ENCODE results near the gene GJA1. TPM values are rescaled to one million over a fixed set of nuclear protein-coding genes. Genes with fewer than 3 reads are reported as not detected.

GJA1 gene
- total and polyA plus RNA-seq, 2 of the 8 experiments (the other 6 are each of a cell fraction or from before 2014, with no cell fraction given) = 468 to 795 TPM

GRCh38 chr6:121453191-121453590 is 17.7 kb downstream of the GJA1 start:
- H2BK20ac ChIP-seq (ENCODE audit: low read length) = no peak overlapping the region
- H3K4me2 ChIP-seq (ENCODE audit: insufficient read depth in 1 of 2, low read depth in 2 of 2, low read length in 2 of 2) = no peak overlapping the region
- H3K23me2 ChIP-seq (ENCODE audit: low read depth, low read length) = no peaks in the 10 kb centered on the region
- no peak overlapping the region for H2AFZ ChIP-seq (ENCODE audit: low read length)
- no peak overlapping the region for H4K91ac ChIP-seq (replicated peaks; ENCODE audit: insufficient read length, low read length)
- 89% methylated on average over 5 of the region's 5 CpGs; no CpG with 5 or more reads in 1 of the 2 experiments for whole genome bisulfite sequencing, 2 experiments (ENCODE audit: extremely low coverage in 1 of 2, insufficient coverage in 1 of 2, insufficient read length in 1 of 2, insufficient replicate concordance in 2 of 2, low coverage in 1 of 2, low lambda C conversion rate in 2 of 2, missing lambda C conversion rate in 1 of 2)
- H3K79me2 ChIP-seq (ENCODE audit: control insufficient read depth in 1 of 2, insufficient read depth in 2 of 2, low read length in 2 of 2) = peaks cover 0 to 14% of the 10 kb centered on the region in 2 experiments; a peak in 2 of 4 replicates
- no peaks in the 10 kb centered on the region for H3K9me3 ChIP-seq (ENCODE audit: insufficient read depth in 2 of 2, low read depth in 1 of 2, low read length in 1 of 2)
- H3K27ac ChIP-seq (ENCODE audit: low read depth, low read length) = no peak overlapping the region
- H3K18ac ChIP-seq (ENCODE audit: extremely low read depth, low read length) = no peak overlapping the region
- no peaks in the 10 kb centered on the region for H3K79me1 ChIP-seq (ENCODE audit: low read depth, low read length)
- H2BK12ac ChIP-seq (ENCODE audit: low read depth, low read length) = no peak overlapping the region
- no peak overlapping the region for H4K5ac ChIP-seq (ENCODE audit: insufficient read length, low read depth, low read length)
- H4K8ac ChIP-seq (ENCODE audit: extremely low read depth, insufficient read depth, low read length) = no peak overlapping the region
- FAIRE-seq (no peak), DNase-seq (ENCODE audit: low read depth in 1 of 2, low spot score in 2 of 2) (no peak)
- H3K36me3 ChIP-seq (ENCODE audit: control insufficient read depth in 2 of 4, insufficient read depth in 4 of 4, low read length in 3 of 4) = peaks cover 0 to 20% (median 10%) of the 10 kb centered on the region in 4 experiments; a peak in 3 of 8 replicates
- H2BK5ac ChIP-seq (ENCODE audit: low read depth, low read length) = no peak overlapping the region
- no peaks in the 10 kb centered on the region for H3K27me3 ChIP-seq (replicated peaks in 1 of 4; ENCODE audit: control insufficient read depth in 3 of 4, extremely low read depth in 1 of 4, insufficient read depth in 3 of 4, low read length in 3 of 4)
- H2BK15ac ChIP-seq (ENCODE audit: low read length) = no peak overlapping the region
- ChIA-PET POLR2A (ENCODE audit: partially characterized antibody) (interaction anchor here (1.1 to 3.7 kb wide), 3 partner anchors 9 to 15 kb away, joined by 3 to 18 read pairs (median 9); no protein-coding TSS in a partner anchor), CTCF (ENCODE audit: partially characterized antibody) (interaction anchor here (0.6 to 0.7 kb wide), 2 partner anchors 10 to 371 kb away, joined by 3 to 5 read pairs; no protein-coding TSS in a partner anchor)
- H3K4me3 ChIP-seq (ENCODE audit: extremely low read depth in 1 of 4, insufficient read depth in 2 of 4, low read depth in 3 of 4, low read length in 4 of 4) = no peak overlapping the region
- peaks cover 0 to 7% of the 10 kb centered on the region in 2 experiments for H4K20me1 ChIP-seq (replicated peaks in 1 of 2; ENCODE audit: control insufficient read depth in 1 of 2, insufficient read depth in 2 of 2, low read length in 2 of 2)
- no peaks in the 10 kb centered on the region for H3K4me1 ChIP-seq (replicated peaks in 1 of 4; ENCODE audit: control insufficient read depth in 3 of 4, insufficient read depth in 4 of 4, low read length in 3 of 4)
- no peak overlapping the region for H2AK5ac ChIP-seq (ENCODE audit: low read depth, low read length)
- no peak overlapping the region for H3K14ac ChIP-seq (ENCODE audit: insufficient read length)
- H2BK120ac ChIP-seq (replicated peaks; ENCODE audit: low read depth, low read length) = no peak overlapping the region
- no peak overlapping the region for H3K4ac ChIP-seq (replicated peaks; ENCODE audit: insufficient read length, low read depth, low read length)
- no peak overlapping the region for H3K56ac ChIP-seq (replicated peaks; ENCODE audit: insufficient read length, low read depth, low read length)
- H3K23ac ChIP-seq (ENCODE audit: insufficient read length) = no peak overlapping the region
- TF ChIP-seq SP1 (IDR thresholded peaks at IDR 0.05; ENCODE audit: low read depth, low read length) = no peak
- TF ChIP-seq TBP (IDR thresholded peaks at IDR 0.05; ENCODE audit: low read depth, low read length) = no peak
- no peak for TF ChIP-seq RXRA (IDR thresholded peaks at IDR 0.05; ENCODE audit: insufficient read depth, low read depth, low read length)
- no peak for TF ChIP-seq HDAC2 (IDR thresholded peaks at IDR 0.05; ENCODE audit: borderline replicate concordance in 1 of 2, low read depth in 2 of 2, low read length in 2 of 2)
- TF ChIP-seq TAF7 (optimal IDR thresholded peaks at IDR 0.05; ENCODE audit: borderline replicate concordance, low read depth, low read length) = no peak
- TF ChIP-seq SRF (IDR thresholded peaks at IDR 0.05; ENCODE audit: low read depth, low read length) = no peak
- no peak for TF ChIP-seq TEAD4 (IDR thresholded peaks at IDR 0.05; ENCODE audit: low read depth, low read length)
- TF ChIP-seq PHF8 (conservative IDR thresholded peaks at IDR 0.05; ENCODE audit: low read depth, low read length) = no peak
- TF ChIP-seq ASH2L (IDR thresholded peaks at IDR 0.05; ENCODE audit: low read length) = no peak
- TF ChIP-seq CEBPB (IDR thresholded peaks at IDR 0.05; ENCODE audit: low read depth, low read length) = no peak
- no peak overlapping the region for H3K9ac ChIP-seq (replicated peaks in 1 of 4; ENCODE audit: extremely low read depth in 1 of 4, low read depth in 3 of 4, low read length in 3 of 4)
